Measurements from ENCODE around the gene SRP72. TPM values are rescaled to one million over a fixed set of nuclear protein-coding genes. Genes with fewer than 3 reads are reported as not detected.
"Not testable (repeated sequence)": the region's sequence is repeated elsewhere in the genome, so short reads cannot be mapped to it uniquely, and the experiment has no call there.

Gene SRP72
- total and polyA plus RNA-seq, 2 donors from 2014 or later, result 23.1 to 90.8 TPM

DNA sequence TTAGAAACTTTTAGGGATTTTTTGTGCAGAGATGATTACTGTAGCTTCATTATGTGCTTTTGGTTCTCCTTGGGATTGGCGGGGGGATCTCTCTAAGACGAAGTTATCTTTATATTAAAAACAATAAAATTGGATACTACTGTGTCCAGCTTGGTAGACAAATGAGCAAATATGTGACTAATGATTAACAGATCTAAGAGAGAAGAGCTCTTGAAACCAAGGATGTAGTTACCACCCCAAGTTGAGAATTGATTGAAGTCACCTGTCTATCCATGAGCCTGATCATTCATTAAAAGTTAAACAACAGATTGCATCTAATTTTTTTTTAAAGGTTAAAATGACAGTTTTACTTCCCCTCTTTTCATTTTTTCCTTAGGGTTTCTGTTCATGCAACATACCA is 22.7 kb upstream of the SRP72 start:
- H3K4me3 ChIP-seq (ENCODE audit: low read length in 3 of 3), result no peak overlapping the region
- FAIRE-seq (no peak), DNase-seq (no peak)
- peaks cover 0 to 1% (median 0%) of the 10 kb centered on the region in 3 donors for H3K4me1 ChIP-seq (ENCODE audit: control insufficient read depth in 2 of 3, insufficient read depth in 2 of 3, low read depth in 1 of 3, low read length in 3 of 3)
- H3K9ac ChIP-seq (ENCODE audit: low read length in 3 of 3), result no peak overlapping the region
- no peaks in the 10 kb centered on the region for H3K27me3 ChIP-seq (ENCODE audit: control insufficient read depth, insufficient read depth, low read length)
- TF ChIP-seq, protein P1, sequence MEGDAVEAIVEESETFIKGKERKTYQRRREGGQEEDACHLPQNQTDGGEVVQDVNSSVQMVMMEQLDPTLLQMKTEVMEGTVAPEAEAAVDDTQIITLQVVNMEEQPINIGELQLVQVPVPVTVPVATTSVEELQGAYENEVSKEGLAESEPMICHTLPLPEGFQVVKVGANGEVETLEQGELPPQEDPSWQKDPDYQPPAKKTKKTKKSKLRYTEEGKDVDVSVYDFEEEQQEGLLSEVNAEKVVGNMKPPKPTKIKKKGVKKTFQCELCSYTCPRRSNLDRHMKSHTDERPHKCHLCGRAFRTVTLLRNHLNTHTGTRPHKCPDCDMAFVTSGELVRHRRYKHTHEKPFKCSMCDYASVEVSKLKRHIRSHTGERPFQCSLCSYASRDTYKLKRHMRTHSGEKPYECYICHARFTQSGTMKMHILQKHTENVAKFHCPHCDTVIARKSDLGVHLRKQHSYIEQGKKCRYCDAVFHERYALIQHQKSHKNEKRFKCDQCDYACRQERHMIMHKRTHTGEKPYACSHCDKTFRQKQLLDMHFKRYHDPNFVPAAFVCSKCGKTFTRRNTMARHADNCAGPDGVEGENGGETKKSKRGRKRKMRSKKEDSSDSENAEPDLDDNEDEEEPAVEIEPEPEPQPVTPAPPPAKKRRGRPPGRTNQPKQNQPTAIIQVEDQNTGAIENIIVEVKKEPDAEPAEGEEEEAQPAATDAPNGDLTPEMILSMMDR (IDR thresholded peaks at IDR 0.05; ENCODE audit: borderline replicate concordance, extremely low read depth, insufficient read depth), result no peak
- H3K36me3 ChIP-seq (ENCODE audit: control insufficient read depth in 2 of 3, insufficient read depth in 3 of 3, low read length in 3 of 3), result peaks cover 0 to 3% (median 0%) of the 10 kb centered on the region in 3 donors
- intact Hi-C loops (cut with DNase I), result no loop called here
- H3K9me3 ChIP-seq (ENCODE audit: control insufficient read depth in 2 of 3, insufficient read depth in 1 of 3, low read length in 3 of 3), result no peaks in the 10 kb centered on the region
- H3K27ac ChIP-seq (ENCODE audit: low read depth in 2 of 2, low read length in 2 of 2), result no peak overlapping the region

DNA sequence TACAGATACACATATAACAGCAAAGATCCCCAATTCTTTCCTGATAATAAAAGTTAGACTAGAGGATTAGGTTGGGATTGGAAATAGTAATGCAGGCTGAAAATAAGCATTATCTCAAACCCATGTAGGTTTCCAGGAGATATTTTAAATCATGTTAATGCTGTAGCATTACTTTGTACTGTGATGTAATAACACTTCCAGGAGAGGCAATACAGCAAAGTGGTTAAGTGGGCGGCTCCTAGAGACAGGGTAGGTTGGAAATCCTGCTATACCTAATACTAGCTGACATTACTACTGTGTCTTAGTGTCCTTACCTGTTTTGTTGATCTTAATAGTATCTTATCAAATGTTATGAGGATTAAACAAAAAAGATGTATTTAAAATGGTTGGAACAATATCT is 21.7 kb upstream of the SRP72 start:
- no peaks in the 10 kb centered on the region for H3K4me1 ChIP-seq (ENCODE audit: control insufficient read depth in 2 of 3, insufficient read depth in 2 of 3, low read depth in 1 of 3, low read length in 3 of 3)
- H3K9ac ChIP-seq (ENCODE audit: low read length in 3 of 3), result no peak overlapping the region
- H3K27ac ChIP-seq (ENCODE audit: low read depth in 2 of 2, low read length in 2 of 2), result no peak overlapping the region
- intact Hi-C loops (cut with DNase I), result no loop called here
- no peak for FAIRE-seq
- no peaks in the 10 kb centered on the region for H3K27me3 ChIP-seq (ENCODE audit: control insufficient read depth, insufficient read depth, low read length)
- H3K36me3 ChIP-seq (ENCODE audit: control insufficient read depth in 2 of 3, insufficient read depth in 3 of 3, low read length in 3 of 3), result peaks cover 0 to 3% (median 2%) of the 10 kb centered on the region in 3 donors
- no peak overlapping the region for H3K4me3 ChIP-seq (ENCODE audit: low read length in 3 of 3)
- TF ChIP-seq, protein P1 (IDR thresholded peaks at IDR 0.05; ENCODE audit: borderline replicate concordance, extremely low read depth, insufficient read depth), result no peak
- H3K9me3 ChIP-seq (ENCODE audit: control insufficient read depth in 2 of 3, insufficient read depth in 1 of 3, low read length in 3 of 3), result no peaks in the 10 kb centered on the region
- no peak for DNase-seq

DNA sequence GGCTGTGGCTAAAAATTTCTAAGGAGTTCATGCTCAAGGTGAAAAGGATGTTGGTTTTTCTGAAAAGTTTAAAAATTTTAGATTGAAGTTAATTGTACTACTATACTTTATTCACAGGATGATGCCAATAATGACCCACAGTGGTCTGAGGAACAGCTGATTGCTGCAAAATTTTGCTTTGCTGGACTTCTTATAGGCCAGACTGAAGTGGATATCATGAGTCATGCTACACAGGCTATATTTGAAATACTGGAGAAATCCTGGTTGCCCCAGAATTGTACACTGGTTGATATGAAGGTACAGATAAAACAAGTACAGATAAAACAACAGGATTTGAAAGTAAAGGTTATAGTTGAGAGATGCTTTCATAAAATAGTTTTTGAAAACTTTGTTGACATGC is 19.1 kb upstream of the SRP72 start:
- H3K4me3 ChIP-seq (ENCODE audit: low read length in 3 of 3), result no peak overlapping the region
- no peaks in the 10 kb centered on the region for H3K27me3 ChIP-seq (ENCODE audit: control insufficient read depth, insufficient read depth, low read length)
- FAIRE-seq (no peak), DNase-seq (no peak)
- H3K9ac ChIP-seq (ENCODE audit: low read length in 3 of 3), result no peak overlapping the region
- no peaks in the 10 kb centered on the region for H3K4me1 ChIP-seq (ENCODE audit: control insufficient read depth in 2 of 3, insufficient read depth in 2 of 3, low read depth in 1 of 3, low read length in 3 of 3)
- intact Hi-C loops (cut with DNase I), result no loop called here
- no peak overlapping the region for H3K27ac ChIP-seq (ENCODE audit: low read depth in 2 of 2, low read length in 2 of 2)
- peaks cover 0 to 4% (median 2%) of the 10 kb centered on the region in 3 donors for H3K36me3 ChIP-seq (ENCODE audit: control insufficient read depth in 2 of 3, insufficient read depth in 3 of 3, low read length in 3 of 3)
- no peaks in the 10 kb centered on the region for H3K9me3 ChIP-seq (ENCODE audit: control insufficient read depth in 2 of 3, insufficient read depth in 1 of 3, low read length in 3 of 3)
- TF ChIP-seq, protein P1 (IDR thresholded peaks at IDR 0.05; ENCODE audit: borderline replicate concordance, extremely low read depth, insufficient read depth), result no peak

DNA sequence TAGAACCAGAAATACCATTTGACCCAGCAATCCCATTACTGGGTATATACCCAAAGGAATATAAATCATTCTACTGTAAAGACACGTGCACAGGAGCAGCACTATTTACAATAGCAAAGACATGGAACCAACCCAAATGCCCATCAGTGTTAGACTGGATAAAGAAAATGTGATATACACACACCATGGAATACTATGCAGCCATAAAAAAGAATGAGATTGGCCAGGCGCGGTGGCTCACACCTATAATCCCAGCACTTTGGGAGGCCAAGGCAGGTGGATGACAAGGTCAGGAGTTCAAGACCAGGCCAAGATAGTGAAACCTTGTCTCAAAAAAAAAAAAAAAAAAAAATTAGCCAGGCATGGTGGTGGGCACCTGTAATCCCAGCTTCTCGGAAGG is 17.9 kb upstream of the SRP72 start:
- DNase-seq; intact Hi-C loops (cut with DNase I); H3K27me3 ChIP-seq (ENCODE audit: control insufficient read depth, insufficient read depth, low read length); H3K27ac ChIP-seq (ENCODE audit: low read depth in 2 of 2, low read length in 2 of 2); H3K9me3 ChIP-seq (ENCODE audit: control insufficient read depth in 2 of 3, insufficient read depth in 1 of 3, low read length in 3 of 3); H3K4me1 ChIP-seq (ENCODE audit: control insufficient read depth in 2 of 3, insufficient read depth in 2 of 3, low read depth in 1 of 3, low read length in 3 of 3); H3K4me3 ChIP-seq (ENCODE audit: low read length in 3 of 3); H3K36me3 ChIP-seq (ENCODE audit: control insufficient read depth in 2 of 3, insufficient read depth in 3 of 3, low read length in 3 of 3); FAIRE-seq; H3K9ac ChIP-seq (ENCODE audit: low read length in 3 of 3): not testable (repeated sequence)
